ENCODE results near the gene HDAC7. TPM values are rescaled to one million over a fixed set of nuclear protein-coding genes. Genes with fewer than 3 reads are reported as not detected.

HDAC7 gene
- total and polyA plus RNA-seq, 12 donors: 26.9 to 75.6 (median 40.3) TPM

DNA sequence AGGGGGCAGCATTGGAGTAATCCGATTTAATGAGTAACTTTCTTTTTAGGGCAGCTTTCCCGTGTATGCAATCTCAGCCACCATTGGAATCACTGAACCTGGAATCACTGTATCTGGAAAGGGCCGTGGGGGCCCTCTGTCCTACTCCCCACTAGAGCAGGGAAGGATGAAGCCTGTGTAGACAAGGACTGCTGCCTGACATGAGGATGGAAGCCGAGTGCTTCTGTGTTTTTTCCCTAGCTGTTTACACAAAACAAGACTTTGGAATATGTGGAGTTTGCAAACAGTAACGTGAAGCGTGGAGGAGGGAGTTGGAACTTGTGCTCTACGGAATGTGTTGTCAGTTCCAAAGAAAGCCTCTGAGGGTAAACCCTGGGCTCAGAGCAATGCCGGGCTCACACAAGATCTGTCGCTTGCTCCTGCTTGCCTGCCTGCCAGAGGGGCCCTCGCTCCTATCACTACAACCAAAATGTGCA lies 32.4 kb upstream of the HDAC7 start:
- peak in 4 of 8 donors; percentile 17 to 43 (median 30) for ATAC-seq
- peaks cover 0 to 5% (median 0%) of the 10 kb centered on the region in 9 donors for H3K4me1 ChIP-seq
- H3K4me3 ChIP-seq: no peak overlapping the region
- DNase-seq: no peak
- H3K36me3 ChIP-seq: peaks cover 0 to 64% (median 0%) of the 10 kb centered on the region in 9 donors
- intact Hi-C loops (cut with DNase I): loop anchor here in 1 of 10 donors (10.0 kb wide), 1 partner anchor 93 kb away; no protein-coding TSS in a partner anchor
- no peaks in the 10 kb centered on the region for H3K9me3 ChIP-seq
- no peak overlapping the region for H3K27ac ChIP-seq
- TF ChIP-seq, protein P1, sequence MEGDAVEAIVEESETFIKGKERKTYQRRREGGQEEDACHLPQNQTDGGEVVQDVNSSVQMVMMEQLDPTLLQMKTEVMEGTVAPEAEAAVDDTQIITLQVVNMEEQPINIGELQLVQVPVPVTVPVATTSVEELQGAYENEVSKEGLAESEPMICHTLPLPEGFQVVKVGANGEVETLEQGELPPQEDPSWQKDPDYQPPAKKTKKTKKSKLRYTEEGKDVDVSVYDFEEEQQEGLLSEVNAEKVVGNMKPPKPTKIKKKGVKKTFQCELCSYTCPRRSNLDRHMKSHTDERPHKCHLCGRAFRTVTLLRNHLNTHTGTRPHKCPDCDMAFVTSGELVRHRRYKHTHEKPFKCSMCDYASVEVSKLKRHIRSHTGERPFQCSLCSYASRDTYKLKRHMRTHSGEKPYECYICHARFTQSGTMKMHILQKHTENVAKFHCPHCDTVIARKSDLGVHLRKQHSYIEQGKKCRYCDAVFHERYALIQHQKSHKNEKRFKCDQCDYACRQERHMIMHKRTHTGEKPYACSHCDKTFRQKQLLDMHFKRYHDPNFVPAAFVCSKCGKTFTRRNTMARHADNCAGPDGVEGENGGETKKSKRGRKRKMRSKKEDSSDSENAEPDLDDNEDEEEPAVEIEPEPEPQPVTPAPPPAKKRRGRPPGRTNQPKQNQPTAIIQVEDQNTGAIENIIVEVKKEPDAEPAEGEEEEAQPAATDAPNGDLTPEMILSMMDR (IDR thresholded peaks at IDR 0.05): no peak
- 52 to 60% methylated on average over 10 of the region's 10 CpGs for WGBS, 2 donors
- no peaks in the 10 kb centered on the region for H3K27me3 ChIP-seq

DNA sequence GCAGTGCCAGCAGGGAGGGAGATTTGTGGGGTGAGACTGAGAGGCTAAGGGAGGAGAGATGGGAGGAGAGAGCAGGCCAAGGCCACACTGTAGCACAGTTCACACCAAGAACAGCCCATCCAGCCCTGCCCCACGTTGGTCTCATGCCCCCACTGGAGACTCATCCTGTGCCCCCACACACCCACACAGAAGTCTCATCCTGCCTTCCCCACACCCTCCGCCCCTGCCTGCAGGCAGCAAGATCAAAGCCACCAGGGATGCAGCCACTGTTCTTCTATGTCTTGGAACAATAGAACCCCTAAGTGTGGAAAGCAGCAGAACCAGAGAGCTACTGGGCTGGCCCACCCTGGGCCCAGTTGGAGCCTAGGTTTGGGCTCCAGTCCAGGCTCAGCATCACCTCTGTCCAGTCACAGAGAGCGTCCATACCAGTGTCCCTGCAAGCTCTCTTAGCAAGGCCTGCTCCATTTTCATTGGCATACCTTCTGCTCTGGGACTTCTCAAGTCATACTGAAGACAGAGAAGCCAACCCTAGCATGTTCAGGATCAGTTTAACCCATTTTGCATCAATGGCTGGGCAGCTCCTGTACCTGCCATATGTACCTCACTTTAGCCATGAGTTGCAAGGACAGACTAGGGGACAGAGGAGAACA lies 31.7 kb upstream of the HDAC7 start:
- H3K4me3 ChIP-seq: no peak overlapping the region
- TF ChIP-seq, protein P1 (IDR thresholded peaks at IDR 0.05): no peak
- peaks cover 0 to 5% (median 0%) of the 10 kb centered on the region in 9 donors for H3K4me1 ChIP-seq
- H3K9me3 ChIP-seq: no peaks in the 10 kb centered on the region
- H3K36me3 ChIP-seq: peaks cover 0 to 63% (median 0%) of the 10 kb centered on the region in 9 donors
- no peaks in the 10 kb centered on the region for H3K27me3 ChIP-seq
- ATAC-seq: peak in 1 of 8 donors; percentile 37
- 73 to 75% methylated on average over 3 of the region's 3 CpGs for WGBS, 2 donors
- DNase-seq: no peak
- no peak overlapping the region for H3K27ac ChIP-seq
- intact Hi-C loops (cut with DNase I): loop anchor here in 1 of 10 donors (10.0 kb wide), 1 partner anchor 93 kb away; no protein-coding TSS in a partner anchor

DNA sequence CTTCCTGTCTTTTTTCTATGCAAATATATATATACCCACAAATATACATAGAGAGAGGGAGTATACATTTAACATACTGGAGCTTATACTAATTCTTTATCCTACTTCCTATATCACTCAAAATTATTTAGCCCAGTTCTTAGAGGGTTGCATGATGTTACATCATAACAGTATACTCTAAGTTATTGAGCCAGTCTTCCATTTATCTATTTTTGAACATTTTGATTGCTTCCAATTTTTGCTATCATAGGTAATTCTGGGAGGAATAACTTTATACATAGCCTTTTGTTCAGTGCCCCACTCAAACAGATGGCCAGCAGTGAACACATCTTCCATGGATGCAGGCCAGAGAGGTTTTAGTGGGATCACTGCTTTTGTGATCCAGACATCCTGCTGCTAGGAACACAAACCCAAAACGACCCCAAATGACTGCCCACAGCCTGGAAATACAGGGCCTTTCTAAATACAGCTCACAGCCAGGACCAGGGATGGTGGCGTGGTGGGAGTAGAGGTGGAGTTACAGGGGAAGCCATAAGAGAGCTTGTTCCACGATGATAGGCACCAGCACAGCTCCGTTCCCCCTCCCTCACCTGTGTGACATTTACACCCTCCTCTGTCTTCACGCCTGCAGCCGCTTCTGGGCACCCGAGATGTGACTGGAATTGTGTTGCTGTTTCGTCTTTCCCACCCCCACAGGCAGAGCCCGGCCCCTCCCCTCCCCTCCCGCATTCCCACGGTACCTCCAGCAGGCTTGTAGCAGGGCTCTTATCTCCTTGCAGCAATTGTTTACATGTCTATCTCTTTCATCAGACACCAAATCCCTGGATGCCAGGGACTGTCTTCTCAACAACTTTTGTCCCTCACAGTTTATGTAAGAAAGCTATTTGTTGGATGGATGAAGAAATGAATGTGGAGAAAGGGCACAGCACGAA lies 30.7 kb upstream of the HDAC7 start:
- Histone ChIP-seq H3K36me3 (peaks cover 0 to 63% (median 0%) of the 10 kb centered on the region in 9 donors), H3K9me3 (no peaks in the 10 kb centered on the region), H3K4me3 (no peak overlapping the region), H3K27ac (no peak overlapping the region), H3K4me1 (peaks cover 0 to 5% (median 0%) of the 10 kb centered on the region in 9 donors), H3K27me3 (no peaks in the 10 kb centered on the region)
- intact Hi-C loops (cut with DNase I): loop anchor here in 1 of 10 donors (10.0 kb wide), 1 partner anchor 94 kb away; no protein-coding TSS in a partner anchor
- TF ChIP-seq, protein P1 (IDR thresholded peaks at IDR 0.05): no peak
- no peak for ATAC-seq
- no peak for DNase-seq
- 70 to 82% methylated on average over 12 of the region's 12 CpGs for WGBS, 2 donors

DNA sequence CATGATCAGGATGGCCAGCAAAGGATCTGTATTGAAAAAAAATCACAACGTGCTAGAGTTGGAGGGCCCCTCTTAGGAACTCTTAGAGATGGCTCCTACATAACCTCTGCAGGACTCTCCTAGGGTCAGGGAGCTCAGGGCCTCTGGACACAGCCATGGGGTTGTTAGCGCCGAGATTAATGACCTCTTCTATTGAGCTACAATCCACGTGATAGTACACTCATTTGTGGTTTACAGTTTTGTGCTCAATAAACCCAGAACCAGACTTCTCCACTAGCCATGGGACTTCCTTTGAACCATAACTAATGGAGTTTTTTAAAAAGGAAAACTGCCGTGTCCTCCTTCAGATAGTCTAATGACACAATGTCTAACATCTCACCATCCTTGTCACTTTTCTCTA lies 29.6 kb upstream of the HDAC7 start:
- 65 to 75% methylated on average over 5 of the region's 5 CpGs for WGBS, 2 donors
- ATAC-seq (no peak), DNase-seq (no peak)
- Histone ChIP-seq H3K9me3 (no peaks in the 10 kb centered on the region), H3K4me1 (peaks cover 0 to 8% (median 0%) of the 10 kb centered on the region in 9 donors), H3K27ac (no peak overlapping the region), H3K27me3 (no peaks in the 10 kb centered on the region), H3K4me3 (no peak overlapping the region), H3K36me3 (peaks cover 0 to 56% (median 0%) of the 10 kb centered on the region in 9 donors)
- TF ChIP-seq, protein P1 (IDR thresholded peaks at IDR 0.05): no peak
- intact Hi-C loops (cut with DNase I): no loop called here
